Panc1 (cell line): Measurements from ENCODE around the gene PARD6B. TPM values are rescaled to one million over a fixed set of nuclear protein-coding genes. Genes with fewer than 3 reads are reported as not detected.

Source experiments
- ATAC-seq: fragments of 200-7000 bp; cut with Tn5 transposase; 2 replicates; pipeline ENCODE4 v1.9.1; 2020; ENCODE audit warnings: mild to moderate bottlenecking, moderate library complexity
- BruUV-seq: library from RNA; stranded (reverse); fragments of 400-500 nt; replicated peaks from 2 replicates; lab custom pipeline; 2021; lab: Mats Ljungman, UMichigan
- CTCF ChIA-PET: fragments of 300-600 bp; sonication (Branson Sonifier 250); formaldehyde crosslinking; loops from one replicate; lab custom pipeline; 2022; ENCODE audit warnings: antibody characterized with exemption; lab: Charles Lee
- POLR2A ChIA-PET: fragments of 300-600 bp; sonication (Branson Sonifier 250); formaldehyde crosslinking; loops from one replicate; lab custom pipeline; 2022; ENCODE audit warnings: antibody characterized with exemption; lab: Charles Lee
- DNase-seq: peaks from one replicate; pipeline ENCODE4 v3.0.0-alpha.2; 2010; ENCODE audit warnings: low read depth, low spot score
- H3K27ac ChIP-seq: 2 replicates; pipeline ENCODE4 v1.5.1; 2011; ENCODE audit warnings: mild to moderate bottlenecking, low read length, inconsistent platforms
- H3K27me3 ChIP-seq: fragments of 200-500 bp; sonication (Bioruptor generic); 2 replicates; pipeline ENCODE4 v1.6.0; 2014; ENCODE audit warnings: low read length, inconsistent platforms; ENCODE audit not compliant: control insufficient read depth, insufficient read depth
- H3K36me3 ChIP-seq: fragments of 200-500 bp; sonication (Bioruptor generic); 2 replicates; pipeline ENCODE4 v1.5.1; 2014; ENCODE audit warnings: inconsistent platforms, mild to moderate bottlenecking, low read length, moderate library complexity; ENCODE audit not compliant: control insufficient read depth, insufficient read depth
- H3K4me1 ChIP-seq: 2 replicates; pipeline ENCODE4 v1.5.1; 2011; ENCODE audit warnings: inconsistent platforms, mild to moderate bottlenecking, low read length, moderate library complexity; ENCODE audit not compliant: control insufficient read depth, insufficient read depth
- H3K4me3 ChIP-seq, 2 experiments: 2 replicates each; pipeline ENCODE4 v1.5.1; 2011 to 2012; ENCODE audit warnings: low read depth in 2 of 2, low read length in 2 of 2, mild to moderate bottlenecking in 2 of 2, inconsistent platforms in 1 of 2, moderate library complexity in 1 of 2
- H3K9me3 ChIP-seq: fragments of 200-500 bp; sonication (Bioruptor generic); 2 replicates; pipeline ENCODE4 v1.5.1; 2014; ENCODE audit warnings: low read depth, mild to moderate bottlenecking, inconsistent platforms, low read length, moderate library complexity; ENCODE audit not compliant: control insufficient read depth, insufficient read depth
- POLR2AphosphoS5 ChIP-seq: IDR thresholded peaks from 2 replicates; pipeline ENCODE4 v1.6.1; 2012; ENCODE audit warnings: mild to moderate bottlenecking, low read depth, low read length, moderate library complexity
- SIN3A ChIP-seq: IDR thresholded peaks from 2 replicates; pipeline ENCODE4 v1.6.1; 2012; ENCODE audit warnings: low read depth, mild to moderate bottlenecking, low read length, moderate library complexity, borderline replicate concordance; ENCODE audit not compliant: insufficient read depth
- TCF7L2 ChIP-seq: IDR thresholded peaks from 2 replicates; pipeline ENCODE4 v1.6.1; 2011; ENCODE audit warnings: mild to moderate bottlenecking, low read depth, low read length, inconsistent platforms
- in situ Hi-C: cut with HindIII; loops from 2 replicates; pipeline ENCODE4 v1.10.0; 2016; ENCODE audit warnings: low sequenced_read_pairs, low pct_unique_long_range_greater_than_20kb
- intact Hi-C: fragments of 100-400 bp; cut with micrococcal nuclease; formaldehyde crosslinking; loops from one replicate; pipeline ENCODE4 v1.10.0; 2022; ENCODE audit not compliant: unreplicated experiment
- total RNA-seq: library from RNA; stranded (reverse); gene quantifications from one replicate; pipeline ENCODE4 v1.2.1, GENCODE V29; 2021; ENCODE audit not compliant: unreplicated experiment
- TF ChIP-seq, protein P1 (sequence below): fragments of 450-650 bp; IDR thresholded peaks from 2 replicates; pipeline ENCODE4 v1.5.1; 2017; ENCODE audit warnings: mild to moderate bottlenecking
- TF ChIP-seq, protein P2 (sequence below), 2 experiments: IDR thresholded peaks; 2 replicates each; pipeline ENCODE4 v1.6.1; 2011 to 2012; ENCODE audit warnings: low read depth in 2 of 2, control low read depth in 1 of 2, low read length in 1 of 2, mild to moderate bottlenecking in 1 of 2, moderate library complexity in 1 of 2; ENCODE audit not compliant: insufficient read depth in 1 of 2

Gene PARD6B
- total RNA-seq, 1 experiment from 2014 or later, result 132 TPM

DNA sequence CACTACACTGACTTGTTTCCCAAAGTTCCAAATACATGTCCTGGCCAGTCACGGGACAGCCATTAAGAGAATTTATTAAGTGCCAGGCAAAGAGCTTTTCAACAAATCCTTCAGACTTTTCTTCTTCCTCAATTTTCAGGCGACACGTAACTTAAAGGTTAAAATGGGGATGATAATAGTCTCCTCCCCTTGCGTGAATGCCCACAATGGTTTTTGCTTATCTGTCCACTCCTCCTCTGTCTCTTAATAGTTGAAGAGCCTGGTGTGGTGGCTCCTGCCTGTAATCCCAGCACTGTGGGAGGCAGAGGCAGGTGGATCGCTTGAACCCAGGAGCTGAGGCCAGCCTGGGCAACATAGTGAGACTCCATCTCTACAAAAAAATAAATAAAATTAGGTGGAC lies 11.4 kb upstream of the PARD6B start:
- no peak for DNase-seq
- TF ChIP-seq, protein P1, sequence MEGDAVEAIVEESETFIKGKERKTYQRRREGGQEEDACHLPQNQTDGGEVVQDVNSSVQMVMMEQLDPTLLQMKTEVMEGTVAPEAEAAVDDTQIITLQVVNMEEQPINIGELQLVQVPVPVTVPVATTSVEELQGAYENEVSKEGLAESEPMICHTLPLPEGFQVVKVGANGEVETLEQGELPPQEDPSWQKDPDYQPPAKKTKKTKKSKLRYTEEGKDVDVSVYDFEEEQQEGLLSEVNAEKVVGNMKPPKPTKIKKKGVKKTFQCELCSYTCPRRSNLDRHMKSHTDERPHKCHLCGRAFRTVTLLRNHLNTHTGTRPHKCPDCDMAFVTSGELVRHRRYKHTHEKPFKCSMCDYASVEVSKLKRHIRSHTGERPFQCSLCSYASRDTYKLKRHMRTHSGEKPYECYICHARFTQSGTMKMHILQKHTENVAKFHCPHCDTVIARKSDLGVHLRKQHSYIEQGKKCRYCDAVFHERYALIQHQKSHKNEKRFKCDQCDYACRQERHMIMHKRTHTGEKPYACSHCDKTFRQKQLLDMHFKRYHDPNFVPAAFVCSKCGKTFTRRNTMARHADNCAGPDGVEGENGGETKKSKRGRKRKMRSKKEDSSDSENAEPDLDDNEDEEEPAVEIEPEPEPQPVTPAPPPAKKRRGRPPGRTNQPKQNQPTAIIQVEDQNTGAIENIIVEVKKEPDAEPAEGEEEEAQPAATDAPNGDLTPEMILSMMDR, result no peak
- TF ChIP-seq POLR2AphosphoS5, result no peak
- TF ChIP-seq TCF7L2, result no peak
- TF ChIP-seq, protein P2, sequence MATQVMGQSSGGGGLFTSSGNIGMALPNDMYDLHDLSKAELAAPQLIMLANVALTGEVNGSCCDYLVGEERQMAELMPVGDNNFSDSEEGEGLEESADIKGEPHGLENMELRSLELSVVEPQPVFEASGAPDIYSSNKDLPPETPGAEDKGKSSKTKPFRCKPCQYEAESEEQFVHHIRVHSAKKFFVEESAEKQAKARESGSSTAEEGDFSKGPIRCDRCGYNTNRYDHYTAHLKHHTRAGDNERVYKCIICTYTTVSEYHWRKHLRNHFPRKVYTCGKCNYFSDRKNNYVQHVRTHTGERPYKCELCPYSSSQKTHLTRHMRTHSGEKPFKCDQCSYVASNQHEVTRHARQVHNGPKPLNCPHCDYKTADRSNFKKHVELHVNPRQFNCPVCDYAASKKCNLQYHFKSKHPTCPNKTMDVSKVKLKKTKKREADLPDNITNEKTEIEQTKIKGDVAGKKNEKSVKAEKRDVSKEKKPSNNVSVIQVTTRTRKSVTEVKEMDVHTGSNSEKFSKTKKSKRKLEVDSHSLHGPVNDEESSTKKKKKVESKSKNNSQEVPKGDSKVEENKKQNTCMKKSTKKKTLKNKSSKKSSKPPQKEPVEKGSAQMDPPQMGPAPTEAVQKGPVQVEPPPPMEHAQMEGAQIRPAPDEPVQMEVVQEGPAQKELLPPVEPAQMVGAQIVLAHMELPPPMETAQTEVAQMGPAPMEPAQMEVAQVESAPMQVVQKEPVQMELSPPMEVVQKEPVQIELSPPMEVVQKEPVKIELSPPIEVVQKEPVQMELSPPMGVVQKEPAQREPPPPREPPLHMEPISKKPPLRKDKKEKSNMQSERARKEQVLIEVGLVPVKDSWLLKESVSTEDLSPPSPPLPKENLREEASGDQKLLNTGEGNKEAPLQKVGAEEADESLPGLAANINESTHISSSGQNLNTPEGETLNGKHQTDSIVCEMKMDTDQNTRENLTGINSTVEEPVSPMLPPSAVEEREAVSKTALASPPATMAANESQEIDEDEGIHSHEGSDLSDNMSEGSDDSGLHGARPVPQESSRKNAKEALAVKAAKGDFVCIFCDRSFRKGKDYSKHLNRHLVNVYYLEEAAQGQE (IDR thresholded peaks at IDR 0.05; ENCODE audit: insufficient read depth in 1 of 2, low read depth in 2 of 2, low read length in 1 of 2), result no peak
- no peak for TF ChIP-seq SIN3A
- intact Hi-C loops, result loop anchor here (10.0 kb wide), 1 partner anchor 45 kb away; no protein-coding TSS in a partner anchor
- Histone ChIP-seq H3K27ac (peak overlapping the region; percentile 100), H3K9me3 (no peaks in the 10 kb centered on the region), H3K27me3 (no peaks in the 10 kb centered on the region), H3K4me1 (peaks cover 37% of the 10 kb centered on the region), H3K4me3 (no peak overlapping the region), H3K36me3 (no peaks in the 10 kb centered on the region)
- POLR2A ChIA-PET, result interaction anchor here (0.6 kb wide), 1 partner anchor 41 kb away, joined by 9 read pairs; no protein-coding TSS in a partner anchor
- in situ Hi-C loops, result no loop called here
- no TSS peak for BruUV-seq
- CTCF ChIA-PET, result interaction anchor here (0.6 to 0.7 kb wide), 2 partner anchors 9 to 11 kb away, joined by 3 to 6 read pairs; partner anchors contain the start of gene PARD6B
- ATAC-seq, result no peak

DNA sequence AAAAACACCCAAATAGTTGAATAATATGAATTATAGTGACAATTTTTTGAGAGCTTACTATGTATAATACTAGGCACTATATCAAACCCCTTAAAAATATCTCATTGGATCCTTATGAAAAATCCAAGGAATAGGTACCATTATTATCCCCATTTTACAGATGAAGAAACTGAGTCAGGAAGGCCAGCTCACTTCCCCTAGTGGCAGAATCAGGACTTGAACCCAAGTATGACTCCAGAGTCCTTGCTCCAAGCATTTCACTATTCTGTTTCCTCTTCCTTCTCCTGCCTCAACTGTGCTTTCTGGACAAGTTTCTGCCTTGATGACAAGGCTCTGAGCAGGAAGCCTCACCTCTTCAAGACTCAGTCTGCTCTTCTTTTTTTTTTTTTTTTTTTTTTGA lies 10.8 kb upstream of the PARD6B start:
- DNase-seq (no peak), ATAC-seq (no peak)
- Histone ChIP-seq H3K27me3 (no peaks in the 10 kb centered on the region), H3K36me3 (no peaks in the 10 kb centered on the region), H3K4me1 (peaks cover 41% of the 10 kb centered on the region), H3K27ac (peak overlapping the region; percentile 100), H3K9me3 (no peaks in the 10 kb centered on the region), H3K4me3 (no peak overlapping the region)
- BruUV-seq, result no TSS peak
- ChIA-PET POLR2A (interaction anchor here (0.6 kb wide), 1 partner anchor 41 kb away, joined by 9 read pairs; no protein-coding TSS in a partner anchor), CTCF (interaction anchor here (0.6 to 0.7 kb wide), 2 partner anchors 9 to 11 kb away, joined by 3 to 6 read pairs; partner anchors contain the start of gene PARD6B)
- intact Hi-C loops, result loop anchor here (10.0 kb wide), 1 partner anchor 46 kb away; no protein-coding TSS in a partner anchor
- in situ Hi-C loops, result no loop called here
- TF ChIP-seq, protein P1, result no peak
- TF ChIP-seq POLR2AphosphoS5, result no peak
- no peak for TF ChIP-seq SIN3A
- TF ChIP-seq TCF7L2, result no peak
- TF ChIP-seq, protein P2 (IDR thresholded peaks at IDR 0.05; ENCODE audit: insufficient read depth in 1 of 2, low read depth in 2 of 2, low read length in 1 of 2), result no peak
